ENCODE data around the gene SLC24A5. TPM values are rescaled to one million over a fixed set of nuclear protein-coding genes. Genes with fewer than 3 reads are reported as not detected.

Gene SLC24A5
- total and polyA plus RNA-seq, 9 of the 15 experiments (the other 6 are each of a cell fraction or from before 2014, with no cell fraction given), result not detected

- Histone ChIP-seq H3K27me3 (ENCODE audit: control insufficient read depth in 2 of 2, insufficient read depth in 2 of 2, low read length in 2 of 2) (no peaks in the 10 kb centered on the region), H3K9me3 (replicated peaks; ENCODE audit: control insufficient read depth, insufficient read depth, low read depth, low read length) (no peaks in the 10 kb centered on the region), H3K4me2 (ENCODE audit: insufficient read depth, low read length) (no peak overlapping the region), H3K4me1 (replicated peaks in 1 of 2; ENCODE audit: control insufficient read depth in 2 of 2, insufficient read depth in 2 of 2, low read length in 2 of 2) (no peaks in the 10 kb centered on the region), H3K79me2 (ENCODE audit: control insufficient read depth, insufficient read depth, low read length) (no peaks in the 10 kb centered on the region), H4K20me1 (replicated peaks; ENCODE audit: control insufficient read depth, insufficient read depth, low read length) (no peaks in the 10 kb centered on the region), H3K9ac (ENCODE audit: insufficient read depth in 1 of 2, low read depth in 2 of 2, low read length in 2 of 2) (no peak overlapping the region), H2AFZ (ENCODE audit: low read depth, low read length) (no peak overlapping the region), H3K36me3 (ENCODE audit: control insufficient read depth, insufficient read depth, low read length) (no peaks in the 10 kb centered on the region), H3K9me1 (ENCODE audit: control insufficient read depth, insufficient read depth, low read length) (no peaks in the 10 kb centered on the region), H3K4me3 (no peak overlapping the region), H3K27ac (ENCODE audit: extremely low read depth, low read depth, low read length) (no peak overlapping the region)
- no TSS peak for BruUV-seq (replicated peaks)
- POLR2A ChIA-PET, result no interaction called here
- in situ Hi-C loops (cut with MboI), result no loop called here
- CTCF ChIA-PET (ENCODE audit: low intra/inter-chr PET ratio), result no interaction called here
- WGBS (ENCODE audit: insufficient coverage, low coverage, missing lambda C conversion rate), result 8% methylated on average over 3 of the region's 3 CpGs
- no peak for TF ChIP-seq COPS2 (conservative IDR thresholded peaks at IDR 0.05)
- TF ChIP-seq ZNF324 (CRISPR knock-in tag; IDR thresholded peaks at IDR 0.05), result no peak
- TF ChIP-seq DIDO1 (tag; IDR thresholded peaks at IDR 0.05; ENCODE audit: low read depth), result no peak
- TF ChIP-seq CHD4 (IDR thresholded peaks at IDR 0.05; ENCODE audit: insufficient read depth, insufficient replicate concordance, low read depth, low read length, poor library complexity, severe bottlenecking), result no peak
- no peak for TF ChIP-seq MBD1 (CRISPR knock-in tag; IDR thresholded peaks at IDR 0.05)
- no peak for TF ChIP-seq NCOA6 (IDR thresholded peaks at IDR 0.05)
- no peak for TF ChIP-seq TAF1 (IDR thresholded peaks at IDR 0.05; ENCODE audit: control insufficient read depth, extremely low read depth, insufficient read depth, low read length, severe bottlenecking)
- no peak for TF ChIP-seq ZNF639 (CRISPR knock-in tag; conservative IDR thresholded peaks at IDR 0.05 in 1 of 2, IDR thresholded peaks at IDR 0.05 in 1 of 2)
- TF ChIP-seq ZFP91 (CRISPR knock-in tag; IDR thresholded peaks at IDR 0.05), result no peak
- no peak for TF ChIP-seq ATF6 (CRISPR knock-in tag; IDR thresholded peaks at IDR 0.05)
- no peak for TF ChIP-seq SMARCA5 (IDR thresholded peaks at IDR 0.05)
- FAIRE-seq (no peak), DNase-seq (ENCODE audit: extremely low read depth in 1 of 4, low spot score in 3 of 4) (no peak), ATAC-seq (no peak)
- intact Hi-C loops (cut with micrococcal nuclease), result no loop called here
Observed at GRCh38 chr15:48186271-48186670, 65.5 kb downstream of the SLC24A5 start.

Data from K562 (cell line).